ENCODE data around the gene RNF41.
"Not testable (repeated sequence)": the region's sequence is repeated elsewhere in the genome, so short reads cannot be mapped to it uniquely, and the experiment has no call there.

- TF ChIP-seq, protein P1, sequence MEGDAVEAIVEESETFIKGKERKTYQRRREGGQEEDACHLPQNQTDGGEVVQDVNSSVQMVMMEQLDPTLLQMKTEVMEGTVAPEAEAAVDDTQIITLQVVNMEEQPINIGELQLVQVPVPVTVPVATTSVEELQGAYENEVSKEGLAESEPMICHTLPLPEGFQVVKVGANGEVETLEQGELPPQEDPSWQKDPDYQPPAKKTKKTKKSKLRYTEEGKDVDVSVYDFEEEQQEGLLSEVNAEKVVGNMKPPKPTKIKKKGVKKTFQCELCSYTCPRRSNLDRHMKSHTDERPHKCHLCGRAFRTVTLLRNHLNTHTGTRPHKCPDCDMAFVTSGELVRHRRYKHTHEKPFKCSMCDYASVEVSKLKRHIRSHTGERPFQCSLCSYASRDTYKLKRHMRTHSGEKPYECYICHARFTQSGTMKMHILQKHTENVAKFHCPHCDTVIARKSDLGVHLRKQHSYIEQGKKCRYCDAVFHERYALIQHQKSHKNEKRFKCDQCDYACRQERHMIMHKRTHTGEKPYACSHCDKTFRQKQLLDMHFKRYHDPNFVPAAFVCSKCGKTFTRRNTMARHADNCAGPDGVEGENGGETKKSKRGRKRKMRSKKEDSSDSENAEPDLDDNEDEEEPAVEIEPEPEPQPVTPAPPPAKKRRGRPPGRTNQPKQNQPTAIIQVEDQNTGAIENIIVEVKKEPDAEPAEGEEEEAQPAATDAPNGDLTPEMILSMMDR (IDR thresholded peaks at IDR 0.05; ENCODE audit: low read depth, low read length, poor library complexity, severe bottlenecking), result not testable (repeated sequence)
- TF ChIP-seq EZH2phosphoT487 (IDR thresholded peaks at IDR 0.05; ENCODE audit: borderline replicate concordance, low read length), result not testable (repeated sequence)
Observed at GRCh38 chr12:56196818-56197550, 24.7 kb downstream of the RNF41 start.
